DND-41 (cell line): ENCODE measurements around the gene TDRD9.

ENCODE experiments used
- CTCF ChIP-seq: IDR thresholded peaks from 2 replicates; pipeline ENCODE4 v1.5.1; 2012; ENCODE audit warnings: borderline replicate concordance, low read length, moderate library complexity, mild to moderate bottlenecking; ENCODE audit not compliant: poor library complexity, severe bottlenecking; ENCODE audit errors: extremely low read depth
- EZH2 ChIP-seq: IDR thresholded peaks from 3 replicates; pipeline ENCODE4 v1.6.1; 2012; ENCODE audit warnings: borderline replicate concordance, low read depth, mild to moderate bottlenecking, moderate library complexity, low read length, inconsistent platforms; ENCODE audit not compliant: severe bottlenecking

GRCh38 chr14:103882503-103883262 is 45.6 kb upstream of the TDRD9 start:
- no peak for TF ChIP-seq CTCF
- TF ChIP-seq EZH2: no peak
